ENCODE data around the gene SLC17A9. TPM values are rescaled to one million over a fixed set of nuclear protein-coding genes. Genes with fewer than 3 reads are reported as not detected.
"Not testable (repeated sequence)": the region's sequence is repeated elsewhere in the genome, so short reads cannot be mapped to it uniquely, and the experiment has no call there.

SLC17A9 gene
- total RNA-seq, 1 experiment from 2014 or later: 0.22 TPM

GRCh38 chr20:62958388-62959100 lies 6.0 kb downstream of the SLC17A9 start:
- intact Hi-C loops (cut with micrococcal nuclease; ENCODE audit: unreplicated experiment): no loop called here

GRCh38 chr20:62959101-62959971 lies 6.8 kb downstream of the SLC17A9 start:
- Histone ChIP-seq H4K20me1 (ENCODE audit: insufficient read depth) (peaks cover 8% of the 10 kb centered on the region; the same call in 1 of the 2 replicates), H3K27ac (no peak overlapping the region), H3K36me3 (ENCODE audit: low read depth) (no peaks in the 10 kb centered on the region), H3K27me3 (ENCODE audit: insufficient read depth, low read depth) (peaks cover 55% of the 10 kb centered on the region), H2AFZ (no peak overlapping the region), H3K4me1 (replicated peaks; ENCODE audit: insufficient read depth) (no peaks in the 10 kb centered on the region), H3K79me2 (ENCODE audit: low read depth) (no peaks in the 10 kb centered on the region), H3K4me3 (no peak overlapping the region), H3F3A (ENCODE audit: insufficient read depth, low read depth) (no peaks in the 10 kb centered on the region), H3K9me2 (ENCODE audit: insufficient read depth) (no peaks in the 10 kb centered on the region), H3K4me2 (no peak overlapping the region), H3K9me3 (ENCODE audit: insufficient read depth, low read depth) (no peaks in the 10 kb centered on the region)
- TF ChIP-seq CTCF (conservative IDR thresholded peaks at IDR 0.05) (no peak), EZH2 (IDR thresholded peaks at IDR 0.05; ENCODE audit: low read depth) (no peak)
- ChIA-PET POLR2A (ENCODE audit: unreplicated experiment) (no interaction called here), CTCF (interaction anchor here (0.6 kb wide), 1 partner anchor 82 kb away, joined by 8 read pairs; no protein-coding TSS in a partner anchor)
- no peak for DNase-seq
- no TSS peak for BruUV-seq (replicated peaks)
- intact Hi-C loops (cut with micrococcal nuclease; ENCODE audit: unreplicated experiment): no loop called here

More at GRCh38 chr20:62958388-62959100, 6.0 kb downstream of the SLC17A9 start:
- no peaks in the 10 kb centered on the region for H3K9me2 ChIP-seq (ENCODE audit: insufficient read depth)
- H3K4me3 ChIP-seq: no peak overlapping the region
- H3K79me2 ChIP-seq (ENCODE audit: low read depth): no peaks in the 10 kb centered on the region
- no peaks in the 10 kb centered on the region for H3K4me1 ChIP-seq (replicated peaks; ENCODE audit: insufficient read depth)
- peaks cover 8% of the 10 kb centered on the region; the same call in 1 of the 2 replicates for H4K20me1 ChIP-seq (ENCODE audit: insufficient read depth)
- no peak for TF ChIP-seq CTCF (conservative IDR thresholded peaks at IDR 0.05)
- no peak for TF ChIP-seq EZH2 (IDR thresholded peaks at IDR 0.05; ENCODE audit: low read depth)
- H2AFZ ChIP-seq: no peak overlapping the region
- H3K4me2 ChIP-seq: no peak overlapping the region
- CTCF ChIA-PET: no interaction called here
- POLR2A ChIA-PET (ENCODE audit: unreplicated experiment): no interaction called here
- H3F3A ChIP-seq (ENCODE audit: insufficient read depth, low read depth): no peaks in the 10 kb centered on the region
- no TSS peak for BruUV-seq (replicated peaks)
- no peak overlapping the region for H3K27ac ChIP-seq
- H3K36me3 ChIP-seq (ENCODE audit: low read depth): no peaks in the 10 kb centered on the region
- DNase-seq: no peak
- no peaks in the 10 kb centered on the region for H3K9me3 ChIP-seq (ENCODE audit: insufficient read depth, low read depth)
- peaks cover 47% of the 10 kb centered on the region for H3K27me3 ChIP-seq (ENCODE audit: insufficient read depth, low read depth)

- Histone ChIP-seq H3K27ac (no peak overlapping the region), H2AFZ (no peak overlapping the region), H4K20me1 (ENCODE audit: insufficient read depth) (peaks cover 12% of the 10 kb centered on the region), H3K9me2 (ENCODE audit: insufficient read depth) (no peaks in the 10 kb centered on the region), H3F3A (ENCODE audit: insufficient read depth, low read depth) (no peaks in the 10 kb centered on the region), H3K9me3 (ENCODE audit: insufficient read depth, low read depth) (no peaks in the 10 kb centered on the region), H3K36me3 (ENCODE audit: low read depth) (no peaks in the 10 kb centered on the region), H3K4me1 (replicated peaks; ENCODE audit: insufficient read depth) (no peaks in the 10 kb centered on the region), H3K4me2 (no peak overlapping the region), H3K79me2 (ENCODE audit: low read depth) (no peaks in the 10 kb centered on the region), H3K4me3 (no peak overlapping the region), H3K27me3 (ENCODE audit: insufficient read depth, low read depth) (peaks cover 62% of the 10 kb centered on the region)
- BruUV-seq (replicated peaks): no TSS peak
- CTCF ChIA-PET: interaction anchor here (0.6 kb wide), 1 partner anchor 82 kb away, joined by 8 read pairs; no protein-coding TSS in a partner anchor
- POLR2A ChIA-PET (ENCODE audit: unreplicated experiment): no interaction called here
- DNase-seq: no peak
- TF ChIP-seq CTCF (conservative IDR thresholded peaks at IDR 0.05) (no peak), EZH2 (IDR thresholded peaks at IDR 0.05; ENCODE audit: low read depth) (no peak)
- intact Hi-C loops (cut with micrococcal nuclease; ENCODE audit: unreplicated experiment): no loop called here
These were observed 7.5 kb downstream of the SLC17A9 start for GRCh38 chr20:62959998-62960436.

- H3K36me3 ChIP-seq (ENCODE audit: low read depth); intact Hi-C loops (cut with micrococcal nuclease; ENCODE audit: unreplicated experiment); H2AFZ ChIP-seq; H3K9me3 ChIP-seq (ENCODE audit: insufficient read depth, low read depth); POLR2A ChIA-PET (ENCODE audit: unreplicated experiment); H3K4me1 ChIP-seq (replicated peaks; ENCODE audit: insufficient read depth); H3K79me2 ChIP-seq (ENCODE audit: low read depth); DNase-seq; CTCF ChIA-PET; H3K9me2 ChIP-seq (ENCODE audit: insufficient read depth); H3K4me3 ChIP-seq; H3K27ac ChIP-seq; H3K4me2 ChIP-seq; H3F3A ChIP-seq (ENCODE audit: insufficient read depth, low read depth); BruUV-seq (replicated peaks): not testable (repeated sequence)
- Histone ChIP-seq H4K20me1 (ENCODE audit: insufficient read depth) (peaks cover 16% of the 10 kb centered on the region), H3K27me3 (ENCODE audit: insufficient read depth, low read depth) (peaks cover 68% of the 10 kb centered on the region)
These were observed 8.2 kb downstream of the SLC17A9 start for GRCh38 chr20:62960446-62961309.

All from PC-9 (cell line).